KOPT-K1 (cell line): ENCODE results near the gene ZMYND8.
"Not testable (repeated sequence)": the region's sequence is repeated elsewhere in the genome, so short reads cannot be mapped to it uniquely, and the experiment has no call there.

ENCODE experiments used
- H3K27ac ChIP-seq: fragments of 200-600 bp; sonication (generic); 2 replicates; pipeline ENCODE4 v1.5.1; 2016; ENCODE audit warnings: antibody characterized with exemption, mild to moderate bottlenecking, low read depth, low read length; ENCODE audit not compliant: poor library complexity, severe bottlenecking
- H3K36me3 ChIP-seq: fragments of 200-600 bp; sonication (generic); 2 replicates; pipeline ENCODE4 v1.5.1; 2017; ENCODE audit warnings: antibody characterized with exemption, mild to moderate bottlenecking, low read length, moderate library complexity; ENCODE audit not compliant: insufficient read depth
- H3K9me3 ChIP-seq: fragments of 200-600 bp; sonication (generic); 2 replicates; pipeline ENCODE4 v1.5.1; 2017; ENCODE audit warnings: antibody characterized with exemption, low read length, mild to moderate bottlenecking; ENCODE audit not compliant: insufficient read depth, poor library complexity, severe bottlenecking

Gene ZMYND8

DNA sequence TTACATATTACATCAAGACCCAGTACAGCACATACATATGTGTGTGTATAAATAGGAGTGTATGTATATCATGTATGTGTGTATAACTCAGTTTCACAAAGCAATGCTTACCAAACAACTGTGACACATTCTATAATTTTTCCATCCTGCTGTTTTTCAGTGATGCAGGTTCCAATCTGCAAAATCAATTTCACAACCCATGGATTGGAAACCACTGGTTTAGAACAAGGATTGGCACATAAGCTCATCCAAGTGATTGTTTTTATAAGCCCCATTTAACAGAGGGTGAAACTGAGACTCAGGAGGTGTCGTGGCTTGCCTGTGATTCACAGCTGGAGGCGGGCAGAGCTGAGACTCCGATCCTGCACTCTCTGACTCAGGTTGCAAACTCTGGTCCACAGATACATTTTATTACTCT lies 158.2 kb downstream of the ZMYND8 start:
- no peaks in the 10 kb centered on the region for H3K36me3 ChIP-seq
- H3K27ac ChIP-seq: no peak overlapping the region
- no peaks in the 10 kb centered on the region for H3K9me3 ChIP-seq

DNA sequence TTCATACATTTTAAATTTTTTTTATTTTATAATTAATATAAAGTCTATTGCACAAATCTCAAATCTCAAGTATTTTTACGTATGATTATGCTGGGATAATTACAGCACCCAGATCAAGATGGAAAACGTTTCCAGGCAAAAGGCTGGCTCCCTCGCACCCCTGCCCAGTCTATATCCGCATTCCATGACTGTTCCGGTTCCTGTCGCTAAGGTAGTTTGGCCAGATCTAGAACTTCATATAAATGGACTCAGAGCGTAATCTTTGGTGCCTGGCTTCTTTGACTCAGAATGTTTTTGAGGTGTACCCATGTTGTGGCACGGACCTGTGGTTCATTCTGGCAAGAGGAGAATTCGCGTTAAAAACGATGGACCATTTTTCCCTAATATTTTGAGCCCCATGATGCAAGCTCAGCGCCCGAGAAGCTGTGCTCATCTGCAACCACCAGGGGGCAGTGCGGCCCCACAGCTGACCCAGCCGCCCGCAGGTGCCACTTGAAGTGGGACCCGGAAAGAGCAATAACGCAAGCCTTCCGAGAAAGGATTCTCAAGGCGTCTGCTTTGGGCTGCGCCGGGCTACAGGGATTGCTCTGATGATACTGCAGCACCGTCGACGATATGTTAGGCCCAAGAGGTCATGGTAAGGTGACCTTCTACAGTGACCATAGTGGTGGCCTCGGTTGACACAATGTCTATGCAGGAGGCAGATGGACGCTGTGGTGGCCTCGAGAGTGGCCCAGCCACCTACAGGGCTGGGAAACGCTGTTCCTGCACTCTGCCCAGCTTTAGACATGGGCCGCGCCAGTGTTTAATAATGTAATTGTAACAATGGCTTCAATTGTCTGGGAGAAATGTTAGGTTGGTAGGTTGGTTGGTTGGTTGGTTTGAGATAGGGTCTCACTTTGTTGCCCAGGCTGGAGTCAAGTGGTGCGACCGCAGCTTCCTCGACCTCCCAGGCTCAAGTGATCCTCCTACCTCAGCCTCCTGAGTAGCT lies 160.1 kb downstream of the ZMYND8 start:
- Histone ChIP-seq H3K36me3 (no peaks in the 10 kb centered on the region), H3K9me3 (no peaks in the 10 kb centered on the region), H3K27ac (no peak overlapping the region)

DNA sequence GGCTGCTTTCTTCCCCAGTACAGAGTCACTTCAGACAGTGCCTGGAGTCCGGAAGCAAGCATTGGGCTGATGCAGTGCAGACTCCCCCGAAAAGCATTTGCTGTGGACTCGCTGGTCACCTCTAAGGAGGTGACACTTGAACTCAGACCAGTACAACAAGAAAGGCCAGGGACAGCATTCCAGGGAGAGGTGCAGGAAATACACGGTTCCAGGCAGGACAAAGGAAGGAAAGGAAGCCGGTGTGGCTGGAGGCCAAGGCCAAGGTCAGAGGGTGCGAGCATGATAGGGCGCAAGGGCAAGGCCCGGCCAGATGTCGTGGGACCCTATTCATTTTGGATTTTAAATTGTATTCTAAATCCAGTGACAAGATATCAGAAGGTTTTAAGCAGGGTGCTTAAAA lies 160.9 kb downstream of the ZMYND8 start:
- H3K27ac ChIP-seq: no peak overlapping the region
- H3K36me3 ChIP-seq: no peaks in the 10 kb centered on the region
- no peaks in the 10 kb centered on the region for H3K9me3 ChIP-seq

DNA sequence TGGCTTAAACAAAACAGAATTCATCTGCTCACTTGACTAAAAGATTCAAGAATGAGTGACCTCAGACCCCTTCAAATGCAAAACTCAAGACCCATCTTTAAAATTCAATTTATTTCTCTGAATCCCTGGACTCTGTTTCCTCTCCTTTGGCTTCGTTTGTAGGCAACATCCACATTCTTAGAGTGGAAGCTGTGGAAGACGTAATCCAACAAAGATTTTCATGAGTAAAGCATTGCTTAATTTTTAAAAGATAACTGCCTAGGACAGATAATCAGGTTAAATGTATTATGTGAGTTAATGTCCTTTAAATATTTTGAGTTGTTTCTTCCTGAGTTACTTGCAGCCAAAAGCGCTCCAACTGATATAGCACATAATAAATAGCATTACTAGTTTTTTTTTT lies 164.5 kb downstream of the ZMYND8 start:
- Histone ChIP-seq H3K27ac (no peak overlapping the region), H3K9me3 (no peaks in the 10 kb centered on the region), H3K36me3 (no peaks in the 10 kb centered on the region)

DNA sequence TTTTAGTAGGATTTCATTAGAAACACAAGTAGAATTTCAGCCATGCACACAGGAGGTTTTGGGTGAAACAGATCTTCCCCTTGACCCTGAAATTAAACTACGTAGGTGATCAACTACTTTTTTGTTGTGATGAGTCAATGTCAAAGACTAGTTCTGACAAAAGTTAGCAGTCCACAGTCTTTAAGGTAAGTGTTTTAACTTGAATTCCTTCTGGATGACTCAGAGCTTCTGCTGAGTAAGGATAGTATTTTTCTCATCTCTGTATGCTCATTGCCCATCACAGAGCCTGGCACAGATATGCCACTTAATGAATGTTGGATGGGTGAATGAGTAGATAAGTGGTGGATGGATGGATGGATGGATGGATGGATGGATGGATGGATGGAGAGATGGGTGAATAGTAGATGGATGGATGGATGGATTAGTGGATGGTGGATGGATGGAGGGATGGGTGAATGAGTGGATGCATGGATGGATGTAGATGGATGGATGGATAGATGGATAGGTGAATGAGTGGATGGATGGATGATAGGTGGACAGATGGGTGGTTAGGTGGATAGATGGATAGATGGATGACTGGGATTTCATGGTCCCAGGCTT lies 165.3 kb downstream of the ZMYND8 start:
- Histone ChIP-seq H3K36me3 (no peaks in the 10 kb centered on the region), H3K9me3 (no peaks in the 10 kb centered on the region), H3K27ac (no peak overlapping the region)

DNA sequence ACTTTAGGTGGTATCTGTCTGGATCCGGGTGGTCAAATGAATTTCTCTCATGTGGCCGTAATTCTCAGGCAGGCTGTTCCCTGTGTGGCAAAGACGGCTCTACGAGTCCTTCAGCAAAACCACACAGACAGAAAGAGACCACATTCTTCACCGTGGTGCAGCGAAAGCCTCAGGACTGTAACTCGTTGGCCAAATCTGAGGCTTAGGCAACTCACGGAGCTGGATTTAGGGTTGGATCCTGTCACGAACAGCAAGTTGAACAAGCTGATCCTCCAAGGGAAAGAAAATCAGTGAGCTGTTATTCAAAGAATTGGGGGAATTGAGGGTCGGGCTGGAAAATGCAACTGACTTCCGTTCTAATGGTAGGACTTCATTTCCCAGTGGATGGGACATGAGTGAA lies 167.4 kb downstream of the ZMYND8 start:
- Histone ChIP-seq H3K9me3 (no peaks in the 10 kb centered on the region), H3K36me3 (no peaks in the 10 kb centered on the region)

DNA sequence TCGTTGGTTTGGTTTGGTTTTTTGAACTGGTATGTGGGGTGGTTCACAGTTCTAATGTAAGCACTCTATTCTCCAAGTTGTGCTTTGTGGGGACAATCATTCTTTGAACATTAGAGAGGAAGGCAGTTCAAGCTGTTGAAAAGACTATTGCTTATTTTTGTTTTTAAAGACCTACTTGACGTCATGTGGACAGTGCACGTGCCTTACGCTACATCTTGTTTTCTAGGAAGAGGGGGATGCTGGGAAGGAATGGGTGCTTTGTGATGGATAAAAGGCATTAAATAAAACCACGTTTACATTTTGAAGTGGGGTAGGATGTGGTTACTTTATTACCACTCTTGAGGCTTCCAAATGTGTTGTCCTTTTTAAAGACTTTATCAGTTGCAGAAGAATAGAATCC lies 168.0 kb downstream of the ZMYND8 start:
- H3K36me3 ChIP-seq: no peaks in the 10 kb centered on the region
- no peaks in the 10 kb centered on the region for H3K9me3 ChIP-seq
- no peak overlapping the region for H3K27ac ChIP-seq

More for the DNA sequence above, 167.4 kb downstream of the ZMYND8 start:
- H3K27ac ChIP-seq: no peak overlapping the region

DNA sequence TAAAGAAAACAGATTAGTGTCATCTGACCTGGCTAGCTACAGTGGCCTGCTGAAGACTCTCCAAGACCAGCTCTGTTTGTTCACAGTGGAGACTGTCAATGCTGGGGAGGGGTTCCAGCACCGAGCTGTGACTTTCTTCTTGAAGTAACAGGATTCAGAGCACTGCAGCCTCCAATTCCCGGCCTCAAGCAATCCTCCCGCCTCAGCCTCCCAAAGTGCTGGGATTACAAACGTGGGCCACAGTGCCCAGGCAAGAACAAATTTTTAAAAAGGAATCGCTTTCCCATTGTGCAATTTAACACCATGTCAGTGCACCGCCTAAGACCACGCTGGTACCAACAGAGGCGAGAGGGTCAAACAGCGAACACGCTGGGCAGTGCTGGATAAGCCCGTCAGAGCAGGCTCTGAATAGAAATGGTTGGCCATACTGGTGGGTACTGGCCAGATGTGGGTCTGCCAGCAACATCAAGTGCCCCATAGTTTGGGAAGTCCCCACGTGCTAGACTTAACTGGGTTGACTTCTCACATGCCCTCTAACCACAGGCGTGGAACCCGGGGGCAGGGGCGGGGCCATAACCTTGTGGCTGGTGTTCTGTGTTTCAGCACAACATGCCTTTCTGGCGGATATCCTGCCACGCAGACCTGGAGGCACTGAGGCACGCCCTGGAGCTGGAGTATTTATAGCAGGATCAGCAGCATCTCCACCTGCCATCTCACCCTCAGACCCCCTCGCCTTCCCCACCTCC lies 168.9 kb downstream of the ZMYND8 start:
- Histone ChIP-seq H3K9me3 (no peaks in the 10 kb centered on the region), H3K36me3 (no peaks in the 10 kb centered on the region), H3K27ac (no peak overlapping the region)

DNA sequence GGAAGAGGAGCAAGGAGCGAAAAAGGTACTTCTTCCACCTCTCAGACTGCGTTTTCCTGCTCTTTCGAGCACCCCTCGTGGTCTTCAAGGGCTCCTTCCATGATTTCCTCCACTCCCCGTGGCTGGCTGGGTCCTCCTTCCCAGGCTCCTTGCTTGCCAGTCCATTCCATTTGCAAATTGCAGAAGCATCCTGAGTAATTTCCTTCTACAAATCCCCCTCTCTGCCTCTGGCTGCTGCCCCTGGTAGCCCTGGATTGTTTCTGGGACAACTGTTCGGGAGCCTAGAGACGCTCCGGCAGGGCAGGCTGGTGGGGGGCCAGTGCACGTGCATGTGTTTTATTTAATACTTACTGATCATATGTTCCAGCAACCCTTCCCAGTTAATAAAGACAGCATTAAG lies 173.1 kb downstream of the ZMYND8 start:
- no peaks in the 10 kb centered on the region for H3K36me3 ChIP-seq
- H3K9me3 ChIP-seq: no peaks in the 10 kb centered on the region
- no peak overlapping the region for H3K27ac ChIP-seq

DNA sequence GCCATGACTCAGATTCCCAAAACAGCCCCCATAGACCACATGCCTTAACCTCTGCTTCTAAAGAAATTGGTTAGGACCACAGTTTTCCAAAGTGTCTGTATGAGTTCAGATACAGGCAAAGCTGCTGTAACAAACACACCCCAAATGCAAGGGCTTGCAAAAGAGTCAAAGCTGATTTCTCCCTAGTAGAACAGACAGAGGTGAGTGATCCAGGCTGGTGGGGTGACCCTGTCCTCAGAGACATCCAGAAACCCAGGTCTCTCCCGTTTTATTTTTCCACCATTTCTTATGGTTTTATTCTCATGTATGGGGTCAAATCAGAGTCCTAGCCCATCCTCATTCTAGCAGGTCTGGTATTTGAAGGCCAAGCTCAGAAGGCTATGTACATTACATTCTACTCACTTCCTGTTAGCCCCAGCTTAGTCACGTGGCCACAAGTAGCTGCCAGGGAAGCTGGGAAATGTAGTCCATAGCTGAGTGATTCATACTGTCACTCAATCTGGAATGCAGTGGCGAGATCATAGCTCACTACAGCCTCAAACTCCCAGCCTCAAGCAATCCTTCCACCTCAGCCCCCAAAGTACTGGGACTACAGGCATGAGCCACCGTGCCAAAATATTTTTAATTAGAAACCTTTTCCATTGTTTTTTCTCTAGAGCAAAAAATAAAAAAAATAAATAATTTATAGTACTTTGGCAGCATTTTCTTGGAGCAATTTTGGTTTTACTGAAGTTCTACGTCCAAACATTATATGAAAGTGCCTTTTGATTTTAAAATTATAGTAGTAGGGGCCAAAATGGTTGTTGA lies 175.2 kb downstream of the ZMYND8 start:
- H3K36me3 ChIP-seq: no peaks in the 10 kb centered on the region
- no peaks in the 10 kb centered on the region for H3K9me3 ChIP-seq
- no peak overlapping the region for H3K27ac ChIP-seq

DNA sequence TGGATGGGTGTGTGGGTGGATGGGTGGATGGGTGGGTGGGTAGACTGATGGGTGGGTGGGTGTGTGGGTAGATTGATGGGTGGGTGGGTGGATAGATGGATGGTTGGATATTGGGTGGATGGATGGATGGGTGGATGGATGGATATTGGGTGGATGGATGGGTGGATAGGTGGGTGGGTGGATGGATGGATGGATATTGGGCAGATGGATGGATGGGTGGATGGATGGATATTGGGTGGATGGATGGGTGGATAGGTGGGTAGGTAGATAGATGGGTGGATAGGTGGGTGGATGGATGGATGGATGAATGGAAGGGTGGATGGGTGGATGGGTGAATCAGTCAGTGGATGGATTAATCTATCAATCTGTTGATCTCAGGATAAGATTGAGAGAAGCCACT lies 177.2 kb downstream of the ZMYND8 start:
- H3K9me3 ChIP-seq: no peaks in the 10 kb centered on the region
- H3K36me3 ChIP-seq: no peaks in the 10 kb centered on the region
- no peak overlapping the region for H3K27ac ChIP-seq

DNA sequence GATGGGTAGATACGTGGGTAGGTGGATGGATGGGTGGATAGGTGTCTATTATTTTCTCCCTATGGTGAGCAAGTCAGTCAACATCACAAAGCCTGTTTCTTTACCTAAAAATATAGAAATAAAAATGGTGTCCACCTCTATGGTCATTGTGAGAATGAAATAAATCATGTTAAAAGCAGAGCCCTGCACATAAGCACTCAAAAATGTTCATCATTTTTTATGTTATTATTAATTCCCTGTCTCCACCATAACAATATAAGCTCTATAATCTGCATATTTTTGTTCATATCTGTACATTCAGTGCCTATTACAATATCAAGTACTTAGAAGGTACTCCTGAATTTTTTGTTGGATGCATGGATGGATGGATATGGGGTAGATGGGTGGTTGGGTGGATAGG lies 177.6 kb downstream of the ZMYND8 start:
- H3K9me3 ChIP-seq: no peaks in the 10 kb centered on the region
- no peak overlapping the region for H3K27ac ChIP-seq
- no peaks in the 10 kb centered on the region for H3K36me3 ChIP-seq

DNA sequence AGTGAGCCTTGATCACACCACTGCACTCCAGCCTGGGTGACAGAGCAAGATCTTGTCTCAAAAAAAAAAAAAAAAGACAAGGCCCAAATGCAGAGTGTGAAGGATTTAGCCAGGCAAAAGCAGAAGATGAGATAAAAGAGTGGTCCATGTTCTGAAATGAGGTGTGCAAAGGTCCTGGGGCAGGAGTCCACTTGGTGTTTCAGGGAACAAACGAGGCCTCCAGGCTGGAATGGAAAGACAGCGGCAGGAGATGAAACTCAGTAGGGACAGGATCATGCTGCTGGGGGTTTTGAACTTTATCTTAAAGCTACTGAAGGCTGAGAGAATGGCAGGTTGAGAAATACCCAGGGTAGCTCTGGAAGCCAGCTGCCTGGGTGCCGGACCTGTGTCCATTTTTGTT lies 178.2 kb downstream of the ZMYND8 start:
- Histone ChIP-seq H3K36me3 (no peaks in the 10 kb centered on the region), H3K9me3 (no peaks in the 10 kb centered on the region), H3K27ac (no peak overlapping the region)

DNA sequence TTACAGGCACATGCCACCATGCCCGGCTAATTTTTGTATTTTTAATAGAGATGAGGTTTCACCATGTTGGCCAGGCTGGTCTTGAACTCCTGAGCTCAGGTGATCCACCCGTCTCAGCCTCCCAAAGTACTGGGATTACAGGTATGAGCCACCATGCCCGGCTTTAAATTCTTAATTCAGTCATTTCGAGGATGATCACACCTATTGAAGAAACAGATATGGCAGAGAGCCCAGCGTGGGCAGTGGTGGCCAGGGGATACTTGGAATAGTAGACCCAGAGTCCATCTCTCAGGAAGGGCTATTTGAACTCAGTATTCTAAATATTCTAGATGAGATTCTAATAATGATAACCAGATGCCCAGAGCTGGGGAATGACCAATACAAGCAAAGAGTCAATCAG lies 180.3 kb downstream of the ZMYND8 start:
- not testable (repeated sequence) for H3K9me3 ChIP-seq, H3K36me3 ChIP-seq, H3K27ac ChIP-seq

DNA sequence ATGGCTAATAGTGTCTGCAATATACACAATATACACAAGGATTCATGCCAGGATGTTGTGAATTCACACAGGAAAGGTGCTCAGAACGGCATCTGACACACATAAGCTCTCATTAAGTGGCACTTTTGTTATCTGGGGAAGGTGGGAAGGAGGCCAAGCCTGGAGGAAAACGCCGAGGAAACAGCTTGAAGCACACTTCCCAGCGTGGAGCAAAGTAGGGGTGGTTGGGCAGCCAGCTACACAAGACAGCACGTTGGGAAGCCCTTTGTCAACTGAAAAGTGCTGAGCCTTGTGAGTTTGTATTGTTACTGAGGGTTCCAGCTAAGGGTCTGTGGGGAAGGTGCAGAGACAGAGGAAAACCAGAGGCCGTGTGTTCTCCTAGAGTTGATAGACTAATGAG lies 181.0 kb downstream of the ZMYND8 start:
- H3K36me3 ChIP-seq: no peaks in the 10 kb centered on the region
- H3K27ac ChIP-seq: no peak overlapping the region

More for the DNA sequence above, 181.0 kb downstream of the ZMYND8 start:
- no peaks in the 10 kb centered on the region for H3K9me3 ChIP-seq
